GM19043 (cell line): ENCODE data around the gene TEKTIP1.
A peak's percentile ranks its signal among the peaks of the same experiment; 100 is the strongest.

Source experiments
- ATAC-seq: cut with Tn5 transposase; IDR thresholded peaks from one replicate; pipeline ENCODE4 v1.9.1; 2021; ENCODE audit warnings: low read depth; ENCODE audit not compliant: unreplicated experiment

TEKTIP1 gene

GRCh38 chr19:3538965-3539755 is at the start of gene TEKTIP1:
TEKTIP1 (plus strand) TSS chr19:3539174; CDS start chr19:3539178, 4 bp downstream.
- ATAC-seq, result no peak

- no peak for ATAC-seq
These were observed 47.4 kb upstream of the TEKTIP1 start for GRCh38 chr19:3491396-3492119.

DNA sequence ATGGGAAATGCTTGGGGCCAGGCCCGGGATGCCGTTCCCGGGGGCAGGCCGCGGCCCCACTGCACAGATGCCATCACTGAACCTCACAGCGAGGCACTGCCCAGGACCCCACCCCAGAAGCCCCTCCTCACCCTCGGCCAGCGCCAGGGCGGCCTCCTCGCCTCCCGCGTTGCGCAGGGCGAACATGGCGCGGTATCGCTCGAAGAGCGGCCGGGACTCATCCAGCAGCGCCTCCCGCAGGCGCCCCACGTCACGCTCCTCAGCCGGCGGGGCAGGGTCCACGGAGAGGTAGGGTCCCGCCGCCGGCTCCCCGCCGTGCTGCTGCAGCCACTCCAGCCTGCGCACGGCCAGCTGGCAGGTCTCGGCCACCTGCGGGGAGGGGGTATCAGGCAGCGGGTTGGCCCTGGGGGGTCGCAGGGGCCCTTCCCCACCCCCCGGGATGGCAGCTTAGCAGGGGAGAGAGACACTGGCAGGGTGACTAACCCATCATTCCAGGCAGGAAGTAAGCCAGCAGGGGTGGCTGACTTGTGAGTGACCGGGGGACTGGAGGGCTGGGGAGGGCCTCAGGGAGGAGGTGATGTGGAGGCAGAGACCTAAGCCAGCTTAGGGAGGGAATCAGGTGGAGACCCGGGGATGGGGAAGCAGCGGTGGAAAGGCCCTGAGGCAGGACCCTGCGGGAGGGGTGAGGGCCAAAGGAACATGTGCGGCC is 46.7 kb upstream of the TEKTIP1 start:
- no peak for ATAC-seq

- no peak for ATAC-seq
These were observed 46.1 kb upstream of the TEKTIP1 start for GRCh38 chr19:3492919-3493318.

DNA sequence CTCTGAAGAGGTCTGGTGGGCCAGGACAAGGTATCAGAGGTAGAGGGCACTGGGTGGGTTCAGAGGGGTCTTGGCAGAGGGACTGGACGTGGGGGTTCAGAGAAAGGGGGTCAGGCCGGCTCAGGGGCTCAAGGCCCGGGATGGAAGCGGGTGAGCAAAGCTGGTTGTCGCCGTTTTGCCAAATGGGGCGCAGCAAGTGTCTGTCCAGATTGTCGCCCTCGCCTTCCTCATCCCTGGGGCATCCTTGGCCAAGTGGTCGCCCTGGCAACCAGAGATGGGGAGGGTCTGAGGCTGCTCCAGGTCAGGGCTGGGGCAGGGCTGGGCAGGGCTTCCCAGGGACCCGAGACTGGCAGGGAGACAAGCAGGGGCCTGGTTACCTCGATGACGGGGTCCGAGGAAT is 45.3 kb upstream of the TEKTIP1 start:
- ATAC-seq, result no peak

GRCh38 chr19:3494051-3494450 is 44.9 kb upstream of the TEKTIP1 start:
- ATAC-seq, result no peak

DNA sequence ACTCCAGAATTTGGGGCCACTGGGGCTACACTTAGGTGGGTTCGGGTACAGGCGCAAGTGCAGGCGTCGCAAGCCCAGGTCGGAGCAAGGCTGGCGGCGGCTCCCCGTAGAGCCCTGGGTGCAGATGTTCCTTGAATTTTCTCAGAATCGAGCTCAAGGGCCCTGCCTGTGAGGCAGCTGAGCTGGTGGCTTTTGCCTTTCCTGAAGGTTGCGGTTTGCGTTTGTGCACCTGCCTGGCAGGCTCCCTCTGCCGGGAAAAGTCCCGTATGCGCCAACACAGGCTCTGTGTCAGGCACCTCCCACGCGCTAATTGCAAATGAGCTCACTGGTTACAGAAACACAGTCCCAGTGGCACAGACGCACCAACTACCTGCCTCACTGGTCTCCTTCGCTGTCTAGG is 44.4 kb upstream of the TEKTIP1 start:
- no peak for ATAC-seq

GRCh38 chr19:3496392-3497273 is 42.3 kb upstream of the TEKTIP1 start:
- no peak for ATAC-seq

GRCh38 chr19:3497757-3498520 is 41.0 kb upstream of the TEKTIP1 start:
- no peak for ATAC-seq

DNA sequence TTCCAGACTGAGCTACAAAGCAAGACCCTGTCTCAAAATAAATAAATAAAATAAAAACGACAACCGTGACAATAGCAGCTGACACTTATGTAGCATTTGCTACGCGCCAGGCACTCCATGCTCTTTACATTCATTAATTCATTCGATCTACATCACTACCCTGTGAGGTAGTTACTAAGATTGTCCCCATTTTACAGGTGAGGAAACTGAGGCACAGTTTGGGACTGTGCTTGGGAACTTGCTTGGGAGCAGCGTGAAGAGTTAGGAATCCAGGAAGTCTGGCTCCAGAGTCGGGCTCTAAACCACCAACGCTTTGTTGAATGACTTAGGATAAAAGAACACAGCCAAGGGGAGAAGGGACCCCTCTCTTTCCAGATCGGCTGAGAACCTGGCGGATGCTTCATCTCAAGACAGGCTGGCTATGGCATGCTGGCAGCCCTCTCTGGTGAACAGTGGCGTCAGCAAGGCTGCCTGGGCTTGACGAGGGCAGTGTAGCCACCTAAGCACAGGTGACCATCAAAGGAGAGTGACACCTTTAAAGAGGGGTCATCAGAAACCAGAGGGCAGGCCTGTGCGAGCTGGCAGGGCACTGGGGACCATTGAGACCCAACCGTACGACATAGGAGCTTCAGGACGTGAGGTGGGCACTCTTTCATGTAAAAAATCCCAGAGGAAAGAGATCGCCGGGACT is 39.1 kb upstream of the TEKTIP1 start:
- ATAC-seq, result no peak

DNA sequence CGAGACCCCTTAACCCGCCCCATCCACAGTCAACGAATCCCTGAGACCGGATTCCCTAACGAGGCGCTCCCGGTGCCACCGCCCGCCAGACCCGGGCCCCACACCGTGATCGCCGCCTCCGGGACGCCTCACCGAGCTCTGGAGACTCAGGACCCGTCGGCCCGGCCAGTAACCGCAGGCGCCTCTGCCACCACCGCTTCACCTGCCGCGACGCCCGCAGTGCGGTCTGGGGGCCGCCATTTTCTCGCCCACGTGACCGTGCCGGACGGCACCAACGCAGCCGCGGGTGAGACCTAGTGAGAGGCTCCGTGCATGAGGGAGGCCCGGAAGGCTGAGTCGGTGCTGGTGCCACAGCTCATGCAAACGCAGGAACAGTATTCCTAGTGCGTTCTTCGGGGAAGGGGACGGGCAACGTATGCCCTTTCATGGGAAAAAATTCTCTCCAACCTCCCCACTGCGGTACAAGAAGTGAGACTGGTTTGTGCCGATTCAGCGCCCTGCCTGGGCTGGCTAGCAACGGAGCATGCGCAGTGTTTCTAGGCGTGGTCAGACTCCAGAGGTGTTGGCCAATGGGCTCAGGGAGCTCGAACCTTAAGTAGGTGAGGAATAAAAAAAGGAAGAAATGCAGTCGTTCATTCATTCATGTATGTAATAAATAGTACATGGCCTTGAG is 38.4 kb upstream of the TEKTIP1 start, which contains the start of gene DOHH:
TSS of gene DOHH (minus strand) at position 246 of the 673 bp plus-strand sequence. CDS start 3,860 bp downstream, outside the sequence.
- ATAC-seq, result peak; percentile 84

DNA sequence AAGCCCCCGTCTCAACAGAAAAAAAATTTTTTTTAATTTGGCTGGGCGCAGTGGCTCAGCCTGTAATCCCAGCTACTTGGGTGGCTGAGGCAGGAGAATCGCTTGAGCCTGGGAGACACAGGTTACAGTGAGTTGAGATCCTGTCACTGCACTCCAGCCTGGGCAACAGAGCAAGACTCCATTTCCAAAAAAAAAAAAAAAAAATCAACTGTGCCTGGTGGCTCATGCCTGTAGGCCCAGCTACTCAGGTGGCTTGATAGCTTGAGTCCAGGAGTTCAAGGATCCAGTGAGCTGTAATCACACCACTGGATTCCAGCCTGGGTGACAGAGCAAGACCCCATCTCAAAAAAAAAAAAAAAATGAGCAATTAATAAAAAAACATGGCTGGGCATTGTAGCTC is 37.2 kb upstream of the TEKTIP1 start:
- ATAC-seq, result no peak

GRCh38 chr19:3503036-3503572 is 35.9 kb upstream of the TEKTIP1 start:
- ATAC-seq, result no peak

DNA sequence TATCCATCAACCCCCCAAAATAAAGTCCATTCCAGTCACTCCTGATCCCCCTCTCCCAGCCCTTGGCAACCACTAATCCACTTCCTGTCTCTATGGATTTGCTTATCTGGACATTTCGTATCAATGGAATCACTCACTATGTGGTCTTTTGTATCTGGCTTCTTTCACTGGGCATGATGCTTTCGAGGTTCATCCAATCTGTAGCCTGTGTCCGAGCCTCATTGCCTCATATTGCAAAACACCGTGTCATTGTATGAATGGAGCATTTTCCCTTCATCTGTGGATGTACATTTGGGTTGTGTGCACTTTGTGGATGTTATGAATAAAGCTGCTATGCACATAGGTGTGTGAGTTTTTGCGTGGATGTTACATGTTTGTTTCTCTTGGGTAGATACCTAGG is 34.2 kb upstream of the TEKTIP1 start:
- ATAC-seq, result no peak

- ATAC-seq, result peak; percentile 86
These were observed 33.2 kb upstream of the TEKTIP1 start, which contains the start of gene FZR1 for GRCh38 chr19:3505598-3506383. FZR1 (plus strand) TSS chr19:3506311; CDS start chr19:3522990, 16,679 bp downstream.

GRCh38 chr19:3506384-3507340 is 32.3 kb upstream of the TEKTIP1 start:
- no peak for ATAC-seq
